HG02970 (cell line): ENCODE results near the gene ANXA2.
"Not testable (repeated sequence)": the region's sequence is repeated elsewhere in the genome, so short reads cannot be mapped to it uniquely, and the experiment has no call there.

ENCODE experiments used
- ATAC-seq: cut with Tn5 transposase; IDR thresholded peaks from one replicate; pipeline ENCODE4 v1.9.1; 2021; ENCODE audit warnings: mild to moderate bottlenecking, moderate library complexity, moderate number of reproducible peaks; ENCODE audit not compliant: unreplicated experiment, low FRiP score

The ANXA2 gene

DNA sequence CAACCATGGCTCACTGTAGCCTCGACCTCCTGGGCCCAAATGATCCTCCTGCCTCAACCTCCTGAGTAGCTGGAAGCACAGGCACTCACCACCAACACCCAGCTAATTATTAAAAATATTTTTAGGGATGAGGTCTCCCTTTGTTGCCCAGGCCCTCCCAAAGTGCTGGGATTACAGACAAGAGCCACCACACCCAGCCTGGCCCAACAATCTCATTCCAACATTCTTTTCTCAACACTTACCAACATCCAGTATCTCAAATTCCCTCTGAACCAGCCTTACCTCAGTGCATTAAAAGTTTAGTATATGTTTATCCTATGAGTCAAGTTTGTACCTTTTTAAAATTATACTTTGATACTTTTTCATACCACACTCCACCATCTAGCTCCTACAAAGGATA is 25.0 kb downstream of the ANXA2 start:
- no peak for ATAC-seq

GRCh38 chr15:60372227-60372626 is 25.6 kb downstream of the ANXA2 start:
- no peak for ATAC-seq

GRCh38 chr15:60371175-60372051 is 26.4 kb downstream of the ANXA2 start:
- ATAC-seq: no peak

DNA sequence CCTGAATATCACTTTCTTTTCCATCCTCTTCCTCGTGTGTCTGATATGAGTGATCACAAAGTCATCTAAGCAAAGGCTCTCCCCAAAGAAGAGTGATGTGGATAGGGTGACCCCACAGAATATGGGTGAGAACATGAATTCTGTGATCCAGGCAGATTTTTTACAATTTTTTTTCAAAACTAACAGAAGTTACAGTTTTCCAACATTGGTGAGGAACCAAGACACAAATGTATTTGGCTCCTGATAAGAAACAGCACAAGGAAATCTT is 27.0 kb downstream of the ANXA2 start:
- no peak for ATAC-seq

GRCh38 chr15:60370105-60370868 is 27.5 kb downstream of the ANXA2 start:
- ATAC-seq: no peak

DNA sequence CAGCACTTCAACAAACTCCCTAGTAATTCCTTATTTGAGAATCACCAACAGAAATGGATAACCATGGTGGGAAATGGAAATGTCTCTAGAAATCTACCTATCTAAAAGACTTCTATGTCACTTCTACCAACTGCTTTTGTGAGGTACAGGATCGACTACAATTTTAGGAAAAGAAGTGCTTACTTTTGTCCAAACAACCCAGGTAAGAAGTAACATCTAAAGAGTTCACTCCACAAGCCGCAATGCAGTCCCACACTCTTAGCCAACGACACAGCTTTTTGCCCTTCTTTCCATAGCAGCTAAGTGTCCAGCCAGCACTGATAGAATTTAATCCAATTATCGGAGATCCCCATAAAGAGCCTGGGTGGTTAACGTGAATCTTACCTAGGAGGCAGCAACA is 28.1 kb downstream of the ANXA2 start:
- ATAC-seq: no peak

- no peak for ATAC-seq
Measured at GRCh38 chr15:60364612-60364924, 33.2 kb downstream of the ANXA2 start.

- no peak for ATAC-seq
Measured at GRCh38 chr15:60363903-60364611, 33.7 kb downstream of the ANXA2 start.

DNA sequence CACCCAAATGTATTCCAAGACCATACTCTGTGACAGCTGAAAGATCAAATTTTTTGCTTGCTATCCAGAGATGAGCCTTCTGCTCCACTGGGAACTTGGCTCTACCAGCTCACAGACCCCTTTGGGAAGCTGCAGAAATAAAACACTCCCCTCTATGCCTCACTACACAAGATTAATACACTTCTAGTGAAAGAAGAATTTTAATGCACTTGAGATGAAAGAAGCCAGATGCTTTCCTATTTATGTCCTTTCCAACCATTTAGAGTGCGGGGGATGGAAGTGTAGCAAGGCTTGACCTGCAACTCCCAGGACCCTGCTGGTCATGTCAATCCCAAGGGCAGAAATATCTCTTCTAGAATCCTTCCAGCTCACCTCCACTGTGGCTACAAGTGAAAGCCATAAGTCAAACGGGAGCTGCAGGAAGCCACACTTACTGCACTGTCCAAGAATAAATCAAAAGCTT is 34.7 kb downstream of the ANXA2 start:
- no peak for ATAC-seq

- ATAC-seq: no peak
Measured at GRCh38 chr15:60362321-60363086, 35.3 kb downstream of the ANXA2 start.

DNA sequence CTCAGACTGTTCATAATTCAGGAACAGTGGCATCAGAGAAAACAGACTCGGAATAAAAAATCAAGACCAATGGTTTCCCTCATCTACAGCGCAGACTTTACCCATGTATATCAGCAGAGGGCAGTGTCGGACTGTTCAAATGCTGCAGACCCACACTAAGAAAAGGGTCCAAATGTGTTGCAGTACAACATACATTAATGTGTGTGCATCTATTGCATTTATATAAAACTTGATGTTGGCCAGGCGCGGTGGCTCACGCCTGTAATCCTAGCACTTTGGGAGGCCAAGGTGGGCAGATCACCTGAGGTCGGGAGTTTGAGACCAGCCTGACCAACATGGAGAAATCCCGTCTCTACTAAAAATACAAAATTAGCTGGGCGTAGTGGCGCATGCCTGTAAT is 38.0 kb downstream of the ANXA2 start:
- ATAC-seq: not testable (repeated sequence)

DNA sequence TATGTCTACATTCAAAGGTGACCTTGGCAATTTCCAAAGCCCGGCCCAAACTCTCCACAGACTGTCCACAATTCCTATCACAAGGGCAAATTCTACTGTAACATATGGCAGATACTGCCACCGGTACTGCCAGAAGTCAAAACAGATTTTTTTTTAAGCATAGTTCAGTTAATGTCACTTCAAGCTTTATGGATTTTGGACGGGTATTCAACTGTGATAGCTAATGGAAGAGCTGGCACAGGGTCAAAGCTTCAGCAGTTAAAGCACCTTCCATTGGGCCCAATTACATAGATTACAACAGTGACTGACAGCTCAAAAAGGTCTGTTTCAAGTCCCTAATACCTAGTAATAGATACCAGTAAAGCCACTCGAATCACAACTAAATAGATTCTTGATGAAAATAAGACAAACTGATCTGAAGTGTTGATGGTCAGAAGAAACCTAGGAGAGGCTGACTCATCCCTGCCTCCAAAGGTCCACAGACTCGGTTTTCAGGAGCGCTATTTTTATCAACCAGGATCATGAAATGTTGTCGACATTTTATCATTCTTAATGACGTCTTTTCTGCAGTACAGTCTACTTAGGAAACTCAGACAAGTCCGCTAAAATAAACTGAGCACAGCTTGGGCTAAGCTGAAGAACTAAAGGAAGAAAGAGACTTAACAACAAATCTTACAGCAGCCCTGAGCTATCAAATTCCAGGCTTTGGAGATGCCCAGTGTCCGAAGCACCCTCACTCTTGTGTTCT is 38.7 kb downstream of the ANXA2 start:
- ATAC-seq: no peak

- ATAC-seq: no peak
Measured at GRCh38 chr15:60356832-60357231, 41.0 kb downstream of the ANXA2 start.

GRCh38 chr15:60355148-60355857 is 42.5 kb downstream of the ANXA2 start:
- ATAC-seq: no peak

DNA sequence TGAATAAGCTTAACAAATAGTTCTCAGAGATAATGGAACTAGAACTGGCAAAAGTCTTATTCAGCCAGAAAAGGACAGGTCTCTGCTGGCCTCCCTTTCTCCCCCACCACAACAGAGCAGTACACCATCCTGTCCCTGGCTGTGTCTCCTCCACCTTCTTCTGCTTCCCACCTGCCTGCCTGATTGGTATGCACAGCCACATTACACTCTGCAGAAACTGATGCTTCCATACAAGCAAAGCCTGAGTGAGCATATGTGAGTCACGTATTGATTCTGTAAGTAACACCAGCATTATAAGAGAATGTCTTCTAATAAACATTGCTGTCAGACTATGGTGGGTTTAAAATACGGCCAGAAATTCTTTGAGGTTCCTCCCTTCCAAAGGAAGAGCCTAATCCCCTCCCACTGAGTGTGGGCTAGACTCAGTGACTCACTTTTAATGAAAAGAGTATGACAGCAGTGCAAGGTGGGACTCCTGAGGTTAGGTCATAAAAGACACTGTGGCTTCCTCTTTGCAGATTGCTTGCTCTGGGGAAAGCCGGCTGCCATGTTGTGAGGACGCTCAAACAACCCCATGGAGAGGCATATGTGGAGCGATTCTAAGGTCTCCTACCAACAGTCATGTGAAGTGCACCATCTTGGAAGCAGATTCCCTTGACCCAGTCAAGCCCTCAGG is 44.4 kb downstream of the ANXA2 start:
- no peak for ATAC-seq

- ATAC-seq: no peak
Measured at GRCh38 chr15:60352525-60352924, 45.3 kb downstream of the ANXA2 start.

DNA sequence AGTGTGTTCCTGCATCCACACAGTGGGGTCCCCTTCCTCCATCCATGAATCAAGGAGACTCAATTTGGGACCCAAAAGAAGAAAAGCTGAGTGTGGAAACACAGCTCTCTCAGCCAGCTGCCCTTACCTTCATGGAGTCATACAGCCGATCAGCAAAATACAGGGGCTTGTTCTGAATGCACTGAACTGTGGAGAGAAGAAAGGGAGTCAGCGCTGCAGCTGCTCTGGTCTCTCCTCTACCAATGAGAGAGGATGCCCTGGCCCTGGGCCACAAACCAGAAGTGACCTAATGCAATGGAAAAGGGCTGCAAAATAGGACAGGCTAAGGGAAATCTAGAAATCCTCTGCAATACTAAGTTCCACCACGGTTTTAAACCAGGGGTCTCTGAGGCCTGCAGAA is 46.7 kb downstream of the ANXA2 start:
- no peak for ATAC-seq

GRCh38 chr15:60350108-60350507 is 47.7 kb downstream of the ANXA2 start:
- ATAC-seq: no peak

DNA sequence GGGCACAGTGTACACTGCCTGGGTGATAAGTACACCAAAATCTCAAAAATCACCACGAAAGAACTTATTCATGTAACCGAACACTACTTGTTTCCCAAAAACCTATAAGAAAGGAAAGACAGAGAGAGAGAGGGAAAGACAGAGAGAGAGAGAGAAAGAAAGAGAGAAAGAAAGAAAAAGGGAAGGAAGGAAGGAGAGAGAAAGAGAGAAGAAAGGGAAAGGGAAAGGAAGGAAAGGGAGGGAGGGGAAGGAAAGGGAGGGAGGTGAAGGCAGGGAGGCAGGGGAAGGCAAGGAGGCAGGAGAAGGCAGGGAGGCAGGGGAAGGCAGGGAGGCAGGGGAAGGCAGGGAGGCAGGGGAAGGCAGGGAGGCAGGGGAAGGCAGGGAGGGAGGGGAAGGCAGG is 48.2 kb downstream of the ANXA2 start:
- no peak for ATAC-seq
